NCI-H2171 (cell line): ENCODE results near the gene GNGT2.
"Not testable (repeated sequence)": the region's sequence is repeated elsewhere in the genome, so short reads cannot be mapped to it uniquely, and the experiment has no call there.

Source experiments
- DNase-seq: peaks from one replicate; lab custom pipeline; 2025; lab: John Stamatoyannopoulos, UW

Gene GNGT2

GRCh38 chr17:49203796-49204195 lies 6.6 kb downstream of the GNGT2 start:
- DNase-seq = no peak

- no peak for DNase-seq
Observed at GRCh38 chr17:49201481-49201927, 8.9 kb downstream of the GNGT2 start.

- DNase-seq = no peak
Observed at GRCh38 chr17:49200423-49201083, 9.8 kb downstream of the GNGT2 start.

- no peak for DNase-seq
Observed at GRCh38 chr17:49198211-49198610, 12.2 kb downstream of the GNGT2 start.

- DNase-seq = no peak
Observed at GRCh38 chr17:49197346-49197998, 12.9 kb downstream of the GNGT2 start.

GRCh38 chr17:49196520-49196919 lies 13.9 kb downstream of the GNGT2 start:
- no peak for DNase-seq

GRCh38 chr17:49195751-49196150 lies 14.6 kb downstream of the GNGT2 start:
- DNase-seq = no peak

- DNase-seq = no peak
Observed at GRCh38 chr17:49194297-49194607, 16.1 kb downstream of the GNGT2 start.

- DNase-seq = peak; percentile 46
Observed at GRCh38 chr17:49193513-49194296, 16.7 kb downstream of the GNGT2 start.

GRCh38 chr17:49191917-49192741 lies 18.2 kb downstream of the GNGT2 start:
- peak; percentile 79 for DNase-seq

GRCh38 chr17:49191409-49191916 lies 18.9 kb downstream of the GNGT2 start:
- DNase-seq = no peak

GRCh38 chr17:49190932-49191331 lies 19.4 kb downstream of the GNGT2 start:
- DNase-seq = no peak

- no peak for DNase-seq
Observed at GRCh38 chr17:49187301-49187700, 23.1 kb downstream of the GNGT2 start.

GRCh38 chr17:49185381-49185780 lies 25.0 kb downstream of the GNGT2 start:
- DNase-seq = not testable (repeated sequence)

- DNase-seq = not testable (repeated sequence)
Observed at GRCh38 chr17:49184522-49184921, 25.9 kb downstream of the GNGT2 start.

GRCh38 chr17:49183801-49184200 lies 26.6 kb downstream of the GNGT2 start:
- DNase-seq = no peak

GRCh38 chr17:49183341-49183740 lies 27.0 kb downstream of the GNGT2 start:
- no peak for DNase-seq

- DNase-seq = no peak
Observed at GRCh38 chr17:49180998-49181635, 29.3 kb downstream of the GNGT2 start.

GRCh38 chr17:49180303-49180702 lies 30.1 kb downstream of the GNGT2 start:
- peak; percentile 4 for DNase-seq

- DNase-seq = not testable (repeated sequence)
Observed at GRCh38 chr17:49175978-49176377, 34.4 kb downstream of the GNGT2 start.

GRCh38 chr17:49170711-49171110 lies 39.7 kb downstream of the GNGT2 start:
- not testable (repeated sequence) for DNase-seq
